Kidney (tissue), 14 donors: Measurements from ENCODE around the gene EXOC7. TPM values are rescaled to one million over a fixed set of nuclear protein-coding genes. Genes with fewer than 3 reads are reported as not detected.
A peak's percentile ranks its signal among the peaks of the same experiment; 100 is the strongest.

ENCODE experiments used
- DNase-seq, 5 donors: peaks; one replicate each; pipeline ENCODE4 v3.0.0-alpha.2; 2013 to 2020
- FAIRE-seq: peaks from 2 replicates; lab custom pipeline; 2012; peaks lifted over from hg19 to GRCh38; lab: Jason Lieb, UNC
- H3K27ac ChIP-seq, 2 donors: one replicate each; pipeline ENCODE4 v1.7.0; 2013; ENCODE audit warnings: low read depth in 2 of 2, low read length in 2 of 2, inconsistent platforms in 1 of 2
- H3K27me3 ChIP-seq: one replicate; pipeline ENCODE4 v1.7.1; 2013; ENCODE audit warnings: low read length, inconsistent platforms; ENCODE audit not compliant: control insufficient read depth, insufficient read depth
- H3K36me3 ChIP-seq, 3 donors: one replicate each; pipeline versions ENCODE4 v1.7.0 to v1.7.1; 2013; ENCODE audit warnings: low read length in 3 of 3, control low read depth in 1 of 3, inconsistent platforms in 1 of 3; ENCODE audit not compliant: insufficient read depth in 3 of 3, control insufficient read depth in 2 of 3
- H3K4me1 ChIP-seq, 3 donors: one replicate each; pipeline versions ENCODE4 v1.7.0 to v1.7.1; 2013; ENCODE audit warnings: low read length in 3 of 3, inconsistent platforms in 1 of 3, low read depth in 1 of 3; ENCODE audit not compliant: control insufficient read depth in 2 of 3, insufficient read depth in 2 of 3
- H3K4me3 ChIP-seq, 3 donors: one replicate each; pipeline versions ENCODE4 v1.7.0 to v1.8.1; 2013; ENCODE audit warnings: low read length in 3 of 3, control low read depth in 1 of 3, inconsistent platforms in 1 of 3
- H3K9ac ChIP-seq, 3 donors: one replicate each; pipeline versions ENCODE4 v1.7.0 to v1.7.1; 2013; ENCODE audit warnings: low read length in 3 of 3, control low read depth in 1 of 3, inconsistent platforms in 1 of 3
- H3K9me3 ChIP-seq, 3 donors: one replicate each; pipeline versions ENCODE4 v1.7.0 to v1.7.1; 2013; ENCODE audit warnings: low read length in 3 of 3, control low read depth in 1 of 3, inconsistent platforms in 1 of 3; ENCODE audit not compliant: control insufficient read depth in 2 of 3, insufficient read depth in 1 of 3
- CTCF ChIP-seq: IDR thresholded peaks from 3 replicates; pipeline ENCODE4 v1.5.1; 2012; ENCODE audit warnings: mild to moderate bottlenecking, moderate library complexity, borderline replicate concordance; ENCODE audit not compliant: insufficient read depth; ENCODE audit errors: extremely low read depth
- intact Hi-C: fragments of 100-400 bp; cut with DNase I; formaldehyde crosslinking; loops from one replicate; pipeline ENCODE4 v1.11.1; 2022
- polyA plus RNA-seq: library from polyadenylated mRNA; stranded (reverse); fragments of 350-450 nt; fragmentation: Illumina TruSeq; extraction: RNeasy Lipid Tissue Mini Kit (QIAGEN cat#74804); gene quantifications from one replicate; pipeline ENCODE4 v1.2.3, GENCODE V29; 2014; ENCODE audit warnings: low read depth, low replicate concordance; ENCODE audit not compliant: insufficient read depth
- total RNA-seq: library from RNA; stranded (reverse); fragmentation: NEBNext Ultra II Directional; extraction: Animal tissue kit (Norgen Biotek cat#: 25700); gene quantifications from one replicate; pipeline ENCODE4 v1.2.1, GENCODE V29; 2021
- donor health status: control.
- donor health status: control.
- donor health status: control.
- donor health status: control.
- donor health status: control.
- donor health status: DM: yes; HTN: yes; CAD: no.
- donor health status: Normal renal cell carcinoma (clear cell type).

Gene EXOC7
- total and polyA plus RNA-seq, 2 donors from 2014 or later, result 83.2 to 143 TPM

GRCh38 chr17:76040376-76040775 is 63.2 kb downstream of the EXOC7 start:
- DNase-seq, result peak in 1 of 5 donors; percentile 9
- no peak for FAIRE-seq
- Histone ChIP-seq H3K9me3 (no peaks in the 10 kb centered on the region), H3K27ac (no peak overlapping the region), H3K4me1 (peaks cover 0 to 7% (median 0%) of the 10 kb centered on the region in 3 donors), H3K36me3 (peaks cover 17 to 53% (median 48%) of the 10 kb centered on the region in 3 donors), H3K4me3 (no peak overlapping the region), H3K9ac (no peak overlapping the region), H3K27me3 (no peaks in the 10 kb centered on the region)
- TF ChIP-seq CTCF, result no peak
- intact Hi-C loops, result no loop called here

GRCh38 chr17:76039121-76039520 is 64.5 kb downstream of the EXOC7 start:
- intact Hi-C loops, result no loop called here
- H3K27ac ChIP-seq, result no peak overlapping the region
- FAIRE-seq, result no peak

GRCh38 chr17:76038050-76038449 is 65.5 kb downstream of the EXOC7 start:
- H3K9ac ChIP-seq, result no peak overlapping the region
- H3K27me3 ChIP-seq, result no peaks in the 10 kb centered on the region
- peaks cover 0 to 7% (median 0%) of the 10 kb centered on the region in 3 donors for H3K4me1 ChIP-seq
- intact Hi-C loops, result no loop called here
- H3K9me3 ChIP-seq, result no peaks in the 10 kb centered on the region
- H3K4me3 ChIP-seq, result no peak overlapping the region
- FAIRE-seq (no peak), DNase-seq (peak in 1 of 5 donors; percentile 4)
- peaks cover 10 to 31% (median 27%) of the 10 kb centered on the region in 3 donors for H3K36me3 ChIP-seq
- H3K27ac ChIP-seq, result no peak overlapping the region
- no peak for TF ChIP-seq CTCF

More at GRCh38 chr17:76039121-76039520, 64.5 kb downstream of the EXOC7 start:
- no peaks in the 10 kb centered on the region for H3K9me3 ChIP-seq
- H3K36me3 ChIP-seq, result peaks cover 15 to 41% (median 37%) of the 10 kb centered on the region in 3 donors
- H3K27me3 ChIP-seq, result no peaks in the 10 kb centered on the region
- DNase-seq, result peak in 1 of 5 donors; percentile 9
- no peak overlapping the region for H3K4me3 ChIP-seq
- no peak for TF ChIP-seq CTCF
- H3K4me1 ChIP-seq, result peaks cover 0 to 7% (median 0%) of the 10 kb centered on the region in 3 donors
- no peak overlapping the region for H3K9ac ChIP-seq
